Measurements from ENCODE around the gene TEX12. TPM values are rescaled to one million over a fixed set of nuclear protein-coding genes. Genes with fewer than 3 reads are reported as not detected.

Gene TEX12
- polyA plus RNA-seq, 3 donors = 0.43 TPM; not detected in 2

- Histone ChIP-seq H3K79me2 (ENCODE audit: insufficient read depth, low read length) (no peaks in the 10 kb centered on the region), H3K4me2 (replicated peaks; ENCODE audit: extremely low read depth, low read length, poor library complexity, severe bottlenecking) (peak overlapping the region; percentile 64), H3K4me3 (replicated peaks in 1 of 3; ENCODE audit: low read depth in 2 of 3, low read length in 3 of 3) (peak overlapping the region in 1 of 3 experiments; percentile 60), H3K27ac (ENCODE audit: low read depth in 1 of 2, low read length in 2 of 2) (peak overlapping the region in 1 of 2 donors; percentile 66), H3K9ac (ENCODE audit: insufficient read depth, low read length, poor library complexity, severe bottlenecking) (no peak overlapping the region), H3K36me3 (replicated peaks in 1 of 2; ENCODE audit: control insufficient read depth in 1 of 2, insufficient read depth in 2 of 2, low read length in 2 of 2) (no peaks in the 10 kb centered on the region), H3K9me3 (replicated peaks in 1 of 2; ENCODE audit: control insufficient read depth in 1 of 2, insufficient read depth in 1 of 2, low read length in 2 of 2) (no peaks in the 10 kb centered on the region), H2AFZ (ENCODE audit: insufficient read depth, low read depth, low read length, poor library complexity, severe bottlenecking) (no peak overlapping the region), H3K4me1 (ENCODE audit: control insufficient read depth in 1 of 2, insufficient read depth in 2 of 2, low read length in 2 of 2) (peaks cover 30 to 33% of the 10 kb centered on the region in 2 donors), H3K27me3 (ENCODE audit: control insufficient read depth in 2 of 2, insufficient read depth in 2 of 2, low read length in 2 of 2) (no peaks in the 10 kb centered on the region), H4K20me1 (ENCODE audit: insufficient read depth, low read length) (no peaks in the 10 kb centered on the region)
- DNase-seq = peak; percentile 75 to 82 (median 80)
- H3K9me3 Mint-ChIP-seq = peaks cover 0 to 1% (median 0%) of the 10 kb centered on the region in 7 donors
- intact Hi-C loops (cut with micrococcal nuclease) = loop anchor here (2.0 to 10.0 kb wide), 3 partner anchors 15 to 67 kb away; partner anchors contain the start of genes IL18 (in 1 of the 2) and PTS (in 1 of the 2)
- H3K36me3 Mint-ChIP-seq = no peaks in the 10 kb centered on the region
- peaks cover 35% of the 10 kb centered on the region for H3K4me1 Mint-ChIP-seq
- no peak for TF ChIP-seq CTCF (IDR thresholded peaks at IDR 0.05)
- H3K4me3 Mint-ChIP-seq = peak overlapping the region in 1 of 2 donors; percentile 54
- peaks cover 0 to 3% (median 2%) of the 10 kb centered on the region in 3 donors for H3K27me3 Mint-ChIP-seq (ENCODE audit: low read depth in 3 of 3)
- H3K27ac Mint-ChIP-seq = peak overlapping the region; percentile 74 to 90 (median 82)
Observed at GRCh38 chr11:112179601-112180000, 12.4 kb downstream of the TEX12 start.

GRCh38 chr11:112182867-112183266 is 15.7 kb downstream of the TEX12 start:
- intact Hi-C loops (cut with micrococcal nuclease) = no loop called here
- Mint-ChIP-seq H3K27ac (no peak overlapping the region), H3K4me3 (no peak overlapping the region), H3K27me3 (ENCODE audit: low read depth in 3 of 3) (peaks cover 0 to 3% (median 2%) of the 10 kb centered on the region in 3 donors), H3K4me1 (peaks cover 28% of the 10 kb centered on the region), H3K36me3 (no peaks in the 10 kb centered on the region), H3K9me3 (peaks cover 0 to 1% (median 0%) of the 10 kb centered on the region in 7 donors)
- Histone ChIP-seq H3K27ac (ENCODE audit: low read depth in 1 of 2, low read length in 2 of 2) (no peak overlapping the region), H3K36me3 (replicated peaks in 1 of 2; ENCODE audit: control insufficient read depth in 1 of 2, insufficient read depth in 2 of 2, low read length in 2 of 2) (no peaks in the 10 kb centered on the region), H2AFZ (ENCODE audit: insufficient read depth, low read depth, low read length, poor library complexity, severe bottlenecking) (no peak overlapping the region), H3K9ac (ENCODE audit: insufficient read depth, low read length, poor library complexity, severe bottlenecking) (no peak overlapping the region), H3K4me3 (replicated peaks in 1 of 3; ENCODE audit: low read depth in 2 of 3, low read length in 3 of 3) (no peak overlapping the region), H3K4me2 (replicated peaks; ENCODE audit: extremely low read depth, low read length, poor library complexity, severe bottlenecking) (no peak overlapping the region), H4K20me1 (ENCODE audit: insufficient read depth, low read length) (no peaks in the 10 kb centered on the region), H3K27me3 (ENCODE audit: control insufficient read depth in 2 of 2, insufficient read depth in 2 of 2, low read length in 2 of 2) (no peaks in the 10 kb centered on the region), H3K9me3 (replicated peaks in 1 of 2; ENCODE audit: control insufficient read depth in 1 of 2, insufficient read depth in 1 of 2, low read length in 2 of 2) (no peaks in the 10 kb centered on the region), H3K4me1 (ENCODE audit: control insufficient read depth in 1 of 2, insufficient read depth in 2 of 2, low read length in 2 of 2) (peaks cover 20 to 21% of the 10 kb centered on the region in 2 donors), H3K79me2 (ENCODE audit: insufficient read depth, low read length) (no peaks in the 10 kb centered on the region)
- DNase-seq = no peak
- no peak for TF ChIP-seq CTCF (IDR thresholded peaks at IDR 0.05)
- no CpG with 5 or more reads among the region's 1 CpG for WGBS (ENCODE audit: insufficient coverage)

Measured in CD14-positive monocyte (primary cell).